ENCODE results near the gene PGS1.

The PGS1 gene

GRCh38 chr17:78419970-78420815 is 41.7 kb downstream of the PGS1 start:
- no peak overlapping the region for H3K27ac ChIP-seq (ENCODE audit: low read depth, low read length)
- peaks cover 16% of the 10 kb centered on the region for H3K4me1 ChIP-seq (ENCODE audit: control insufficient read depth, insufficient read depth, low read length, unreplicated experiment)
- H3K27me3 ChIP-seq (ENCODE audit: insufficient read depth, low read length), result no peaks in the 10 kb centered on the region
- no peak overlapping the region for H2AFZ ChIP-seq (ENCODE audit: low read length, unreplicated experiment)
- H3K79me2 ChIP-seq (ENCODE audit: control insufficient read depth, insufficient read depth, low read length, unreplicated experiment), result no peaks in the 10 kb centered on the region
- H3K4me3 ChIP-seq (ENCODE audit: low read depth, low read length), result no peak overlapping the region
- no peaks in the 10 kb centered on the region for H3K36me3 ChIP-seq (ENCODE audit: insufficient read depth, low read length)

GRCh38 chr17:78421084-78421533 is 42.7 kb downstream of the PGS1 start:
- no peaks in the 10 kb centered on the region for H3K27me3 ChIP-seq (ENCODE audit: insufficient read depth, low read length)
- H3K36me3 ChIP-seq (ENCODE audit: insufficient read depth, low read length), result no peaks in the 10 kb centered on the region
- H3K4me1 ChIP-seq (ENCODE audit: control insufficient read depth, insufficient read depth, low read length, unreplicated experiment), result peaks cover 14% of the 10 kb centered on the region
- H2AFZ ChIP-seq (ENCODE audit: low read length, unreplicated experiment), result no peak overlapping the region
- no peaks in the 10 kb centered on the region for H3K79me2 ChIP-seq (ENCODE audit: control insufficient read depth, insufficient read depth, low read length, unreplicated experiment)
- no peak overlapping the region for H3K4me3 ChIP-seq (ENCODE audit: low read depth, low read length)
- H3K27ac ChIP-seq (ENCODE audit: low read depth, low read length), result no peak overlapping the region

GRCh38 chr17:78421534-78422266 is 43.3 kb downstream of the PGS1 start:
- no peak overlapping the region for H3K27ac ChIP-seq (ENCODE audit: low read depth, low read length)
- H3K36me3 ChIP-seq (ENCODE audit: insufficient read depth, low read length), result no peaks in the 10 kb centered on the region
- no peak overlapping the region for H3K4me3 ChIP-seq (ENCODE audit: low read depth, low read length)
- H2AFZ ChIP-seq (ENCODE audit: low read length, unreplicated experiment), result no peak overlapping the region
- H3K79me2 ChIP-seq (ENCODE audit: control insufficient read depth, insufficient read depth, low read length, unreplicated experiment), result no peaks in the 10 kb centered on the region
- peaks cover 8% of the 10 kb centered on the region for H3K4me1 ChIP-seq (ENCODE audit: control insufficient read depth, insufficient read depth, low read length, unreplicated experiment)
- H3K27me3 ChIP-seq (ENCODE audit: insufficient read depth, low read length), result no peaks in the 10 kb centered on the region

GRCh38 chr17:78422267-78422605 is 43.8 kb downstream of the PGS1 start:
- H3K36me3 ChIP-seq (ENCODE audit: insufficient read depth, low read length), result peaks cover 4% of the 10 kb centered on the region; the same call in 1 of the 2 replicates
- no peak overlapping the region for H3K4me3 ChIP-seq (ENCODE audit: low read depth, low read length)
- H2AFZ ChIP-seq (ENCODE audit: low read length, unreplicated experiment), result no peak overlapping the region
- H3K27ac ChIP-seq (ENCODE audit: low read depth, low read length), result no peak overlapping the region
- H3K4me1 ChIP-seq (ENCODE audit: control insufficient read depth, insufficient read depth, low read length, unreplicated experiment), result peaks cover 3% of the 10 kb centered on the region
- H3K27me3 ChIP-seq (ENCODE audit: insufficient read depth, low read length), result no peaks in the 10 kb centered on the region
- no peaks in the 10 kb centered on the region for H3K79me2 ChIP-seq (ENCODE audit: control insufficient read depth, insufficient read depth, low read length, unreplicated experiment)

- Histone ChIP-seq H3K4me3 (ENCODE audit: low read depth, low read length) (no peak overlapping the region), H3K27me3 (ENCODE audit: insufficient read depth, low read length) (no peaks in the 10 kb centered on the region), H3K4me1 (ENCODE audit: control insufficient read depth, insufficient read depth, low read length, unreplicated experiment) (no peaks in the 10 kb centered on the region), H3K79me2 (ENCODE audit: control insufficient read depth, insufficient read depth, low read length, unreplicated experiment) (no peaks in the 10 kb centered on the region), H3K36me3 (ENCODE audit: insufficient read depth, low read length) (peaks cover 6% of the 10 kb centered on the region; the same call in 1 of the 2 replicates), H3K27ac (ENCODE audit: low read depth, low read length) (no peak overlapping the region), H2AFZ (ENCODE audit: low read length, unreplicated experiment) (no peak overlapping the region)
Measured at GRCh38 chr17:78422872-78423588, 44.6 kb downstream of the PGS1 start.

GRCh38 chr17:78423961-78424675 is 45.7 kb downstream of the PGS1 start:
- no peaks in the 10 kb centered on the region for H3K27me3 ChIP-seq (ENCODE audit: insufficient read depth, low read length)
- H2AFZ ChIP-seq (ENCODE audit: low read length, unreplicated experiment), result no peak overlapping the region
- peaks cover 6% of the 10 kb centered on the region; the same call in 1 of the 2 replicates for H3K36me3 ChIP-seq (ENCODE audit: insufficient read depth, low read length)
- H3K79me2 ChIP-seq (ENCODE audit: control insufficient read depth, insufficient read depth, low read length, unreplicated experiment), result no peaks in the 10 kb centered on the region
- H3K27ac ChIP-seq (ENCODE audit: low read depth, low read length), result no peak overlapping the region
- no peaks in the 10 kb centered on the region for H3K4me1 ChIP-seq (ENCODE audit: control insufficient read depth, insufficient read depth, low read length, unreplicated experiment)
- H3K4me3 ChIP-seq (ENCODE audit: low read depth, low read length), result no peak overlapping the region

- H3K27me3 ChIP-seq (ENCODE audit: insufficient read depth, low read length), result no peaks in the 10 kb centered on the region
- no peaks in the 10 kb centered on the region for H3K4me1 ChIP-seq (ENCODE audit: control insufficient read depth, insufficient read depth, low read length, unreplicated experiment)
- no peak overlapping the region for H3K4me3 ChIP-seq (ENCODE audit: low read depth, low read length)
- no peak overlapping the region for H2AFZ ChIP-seq (ENCODE audit: low read length, unreplicated experiment)
- no peak overlapping the region for H3K27ac ChIP-seq (ENCODE audit: low read depth, low read length)
- H3K36me3 ChIP-seq (ENCODE audit: insufficient read depth, low read length), result peaks cover 6% of the 10 kb centered on the region; the same call in 1 of the 2 replicates
- H3K79me2 ChIP-seq (ENCODE audit: control insufficient read depth, insufficient read depth, low read length, unreplicated experiment), result no peaks in the 10 kb centered on the region
Measured at GRCh38 chr17:78425429-78425828, 47.0 kb downstream of the PGS1 start.

- Histone ChIP-seq H3K4me1 (ENCODE audit: control insufficient read depth, insufficient read depth, low read length, unreplicated experiment) (no peaks in the 10 kb centered on the region), H3K27ac (ENCODE audit: low read depth, low read length) (no peak overlapping the region), H3K79me2 (ENCODE audit: control insufficient read depth, insufficient read depth, low read length, unreplicated experiment) (no peaks in the 10 kb centered on the region), H2AFZ (ENCODE audit: low read length, unreplicated experiment) (no peak overlapping the region), H3K4me3 (ENCODE audit: low read depth, low read length) (no peak overlapping the region), H3K36me3 (ENCODE audit: insufficient read depth, low read length) (peaks cover 6% of the 10 kb centered on the region; the same call in 1 of the 2 replicates), H3K27me3 (ENCODE audit: insufficient read depth, low read length) (no peaks in the 10 kb centered on the region)
Measured at GRCh38 chr17:78426293-78426879, 47.9 kb downstream of the PGS1 start.

- H3K36me3 ChIP-seq (ENCODE audit: insufficient read depth, low read length), result peaks cover 6% of the 10 kb centered on the region; the same call in 1 of the 2 replicates
- no peaks in the 10 kb centered on the region for H3K27me3 ChIP-seq (ENCODE audit: insufficient read depth, low read length)
- no peak overlapping the region for H3K4me3 ChIP-seq (ENCODE audit: low read depth, low read length)
- H2AFZ ChIP-seq (ENCODE audit: low read length, unreplicated experiment), result no peak overlapping the region
- no peaks in the 10 kb centered on the region for H3K4me1 ChIP-seq (ENCODE audit: control insufficient read depth, insufficient read depth, low read length, unreplicated experiment)
- no peaks in the 10 kb centered on the region for H3K79me2 ChIP-seq (ENCODE audit: control insufficient read depth, insufficient read depth, low read length, unreplicated experiment)
- H3K27ac ChIP-seq (ENCODE audit: low read depth, low read length), result no peak overlapping the region
Measured at GRCh38 chr17:78427140-78427539, 48.7 kb downstream of the PGS1 start.

Data from ACC112 (cell line).